ENCODE results near the gene ZFYVE9.
"Not testable (repeated sequence)": the region's sequence is repeated elsewhere in the genome, so short reads cannot be mapped to it uniquely, and the experiment has no call there.

ZFYVE9 gene

GRCh38 chr1:52141513-52142219, at the start of gene ZFYVE9:
Gene ZFYVE9, plus strand, starts transcription at chr1:52142089. Its CDS starts 91,118 bp downstream, at chr1:52233207.
- peak; percentile 50 to 67 for DNase-seq (ENCODE audit: low read depth in 2 of 2)

GRCh38 chr1:52094300-52094699, 47.6 kb upstream of the ZFYVE9 start:
- DNase-seq (ENCODE audit: low read depth in 2 of 2), result not testable (repeated sequence)

- no peak for DNase-seq (ENCODE audit: low read depth in 2 of 2)
Observed at GRCh38 chr1:52096216-52096615, 45.7 kb upstream of the ZFYVE9 start.

GRCh38 chr1:52098139-52098871, 43.6 kb upstream of the ZFYVE9 start:
- no peak for DNase-seq (ENCODE audit: low read depth in 2 of 2)

GRCh38 chr1:52102336-52103013, 39.4 kb upstream of the ZFYVE9 start:
- DNase-seq (ENCODE audit: low read depth in 2 of 2), result no peak

- no peak for DNase-seq (ENCODE audit: low read depth in 2 of 2)
Observed at GRCh38 chr1:52111492-52111891, 30.4 kb upstream of the ZFYVE9 start.

GRCh38 chr1:52112489-52112888, 29.4 kb upstream of the ZFYVE9 start:
- no peak for DNase-seq (ENCODE audit: low read depth in 2 of 2)

GRCh38 chr1:52119301-52120079, 22.4 kb upstream of the ZFYVE9 start:
- DNase-seq (ENCODE audit: low read depth in 2 of 2), result no peak

GRCh38 chr1:52122384-52122783, 19.5 kb upstream of the ZFYVE9 start:
- no peak for DNase-seq (ENCODE audit: low read depth in 2 of 2)

- no peak for DNase-seq (ENCODE audit: low read depth in 2 of 2)
Observed at GRCh38 chr1:52123622-52124021, 18.3 kb upstream of the ZFYVE9 start.

- DNase-seq (ENCODE audit: low read depth in 2 of 2), result no peak
Observed at GRCh38 chr1:52125736-52126359, 16.0 kb upstream of the ZFYVE9 start.

GRCh38 chr1:52127181-52128180, 14.4 kb upstream of the ZFYVE9 start:
- DNase-seq (ENCODE audit: low read depth in 2 of 2), result peak in 1 of 2 donors; percentile 25

GRCh38 chr1:52139817-52140540, 1.9 kb upstream of the ZFYVE9 start:
- DNase-seq (ENCODE audit: low read depth in 2 of 2), result peak in 1 of 2 donors; percentile 27

GRCh38 chr1:52140633-52141512, 1.0 kb upstream of the ZFYVE9 start:
- DNase-seq (ENCODE audit: low read depth in 2 of 2), result no peak

- DNase-seq (ENCODE audit: low read depth in 2 of 2), result peak in 1 of 2 donors; percentile 9
Observed at GRCh38 chr1:52142220-52143183, 613 bp downstream of the ZFYVE9 start.

- no peak for DNase-seq (ENCODE audit: low read depth in 2 of 2)
Observed at GRCh38 chr1:52145137-52145536, 3.2 kb downstream of the ZFYVE9 start.

- DNase-seq (ENCODE audit: low read depth in 2 of 2), result not testable (repeated sequence)
Observed at GRCh38 chr1:52150445-52150844, 8.6 kb downstream of the ZFYVE9 start.
